H9 (cell line): ENCODE data around the gene NTN3. TPM values are rescaled to one million over a fixed set of nuclear protein-coding genes. Genes with fewer than 3 reads are reported as not detected.

Source experiments
- DNase-seq: peaks from one replicate; pipeline ENCODE4 v3.0.0-alpha.2; 2017
- H2AFZ ChIP-seq: one replicate; pipeline ENCODE4 v1.6.1; 2013; ENCODE audit warnings: mild to moderate bottlenecking, low read length, control low read depth, moderate library complexity
- H2AK5ac ChIP-seq: 2 replicates; pipeline ENCODE4 v1.6.1; 2013; ENCODE audit warnings: low read length, control low read depth, mixed read lengths; ENCODE audit not compliant: insufficient read length
- H2BK120ac ChIP-seq: one replicate; pipeline ENCODE4 v1.6.1; 2013; ENCODE audit warnings: low read depth, mild to moderate bottlenecking, low read length, control low read depth, inconsistent platforms; ENCODE audit not compliant: poor library complexity, severe bottlenecking
- H2BK12ac ChIP-seq: 2 replicates; pipeline ENCODE4 v1.6.1; 2013; ENCODE audit warnings: low read length, control low read depth, mixed read lengths, low read depth; ENCODE audit not compliant: insufficient read length
- H2BK15ac ChIP-seq: 2 replicates; pipeline ENCODE4 v1.6.1; 2013; ENCODE audit warnings: low read depth, low read length, control low read depth
- H2BK20ac ChIP-seq: one replicate; pipeline ENCODE4 v1.6.1; 2013; ENCODE audit warnings: low read depth, mild to moderate bottlenecking, low read length, control low read depth, inconsistent platforms; ENCODE audit not compliant: poor library complexity, severe bottlenecking
- H2BK5ac ChIP-seq: 2 replicates; pipeline ENCODE4 v1.6.1; 2013; ENCODE audit warnings: low read length, control low read depth, mixed read lengths; ENCODE audit not compliant: insufficient read length
- H3K14ac ChIP-seq: 2 replicates; pipeline ENCODE4 v1.6.1; 2013; ENCODE audit warnings: low read length, control low read depth; ENCODE audit not compliant: insufficient read depth
- H3K18ac ChIP-seq: 2 replicates; pipeline ENCODE4 v1.6.1; 2013; ENCODE audit warnings: low read depth, mild to moderate bottlenecking, mixed read lengths, low read length, control low read depth; ENCODE audit not compliant: insufficient read length
- H3K23ac ChIP-seq: 2 replicates; pipeline ENCODE4 v1.6.1; 2013; ENCODE audit warnings: low read length, control low read depth, mixed read lengths, low read depth; ENCODE audit not compliant: insufficient read length
- H3K23me2 ChIP-seq: 2 replicates; pipeline ENCODE4 v1.6.1; 2013; ENCODE audit warnings: low read depth, mild to moderate bottlenecking, mixed read lengths, low read length, control low read depth; ENCODE audit not compliant: insufficient read length, poor library complexity, severe bottlenecking
- H3K27ac ChIP-seq: 2 replicates; pipeline ENCODE4 v1.5.1; 2013; ENCODE audit warnings: low read length, control low read depth, mixed read lengths, low read depth; ENCODE audit not compliant: insufficient read length
- H3K27me3 ChIP-seq: 2 replicates; pipeline ENCODE4 v1.6.1; 2013; ENCODE audit warnings: low read length, control low read depth, inconsistent platforms; ENCODE audit not compliant: insufficient read depth
- H3K4ac ChIP-seq: 2 replicates; pipeline ENCODE4 v1.6.1; 2013; ENCODE audit warnings: low read depth, mild to moderate bottlenecking, control low read depth, inconsistent platforms, low read length, moderate library complexity
- H3K4me1 ChIP-seq: 2 replicates; pipeline ENCODE4 v1.6.1; 2013; ENCODE audit warnings: low read length, control low read depth, inconsistent platforms; ENCODE audit not compliant: insufficient read depth
- H3K4me2 ChIP-seq: 2 replicates; pipeline ENCODE4 v1.6.1; 2013; ENCODE audit warnings: low read length, control low read depth, mixed read lengths; ENCODE audit not compliant: insufficient read length, insufficient read depth
- H3K56ac ChIP-seq: 2 replicates; pipeline ENCODE4 v1.6.1; 2013; ENCODE audit warnings: low read depth, mild to moderate bottlenecking, mixed read lengths, low read length, control low read depth; ENCODE audit not compliant: insufficient read length
- H3K79me1 ChIP-seq: 2 replicates; pipeline ENCODE4 v1.6.1; 2013; ENCODE audit warnings: low read depth, mild to moderate bottlenecking, moderate library complexity, low read length, control low read depth, inconsistent platforms; ENCODE audit not compliant: insufficient read depth, poor library complexity, severe bottlenecking
- H3K79me2 ChIP-seq: 2 replicates; pipeline ENCODE4 v1.6.1; 2013; ENCODE audit warnings: low read length, control low read depth, inconsistent platforms; ENCODE audit not compliant: insufficient read depth
- H3K9ac ChIP-seq: 2 replicates; pipeline ENCODE4 v1.6.1; 2013; ENCODE audit warnings: low read length, control low read depth, mixed read lengths; ENCODE audit not compliant: insufficient read length; ENCODE audit errors: extremely low read depth
- H3K9me3 ChIP-seq: one replicate; pipeline ENCODE4 v1.6.1; 2013; ENCODE audit warnings: low read depth, low read length, inconsistent platforms; ENCODE audit not compliant: control insufficient read depth
- H3T11ph ChIP-seq: one replicate; pipeline ENCODE4 v1.6.1; 2013; ENCODE audit warnings: mild to moderate bottlenecking, low read length, control low read depth, inconsistent platforms
- H4K20me1 ChIP-seq: one replicate; pipeline ENCODE4 v1.6.1; 2013; ENCODE audit not compliant: control insufficient read depth, insufficient read length, insufficient read depth
- H4K5ac ChIP-seq: 2 replicates; pipeline ENCODE4 v1.6.1; 2013; ENCODE audit warnings: low read depth, mild to moderate bottlenecking, mixed read lengths, low read length, control low read depth; ENCODE audit not compliant: insufficient read length
- H4K8ac ChIP-seq: replicated peaks from 2 replicates; pipeline ENCODE4 v1.6.1; 2013; ENCODE audit warnings: low read length, control low read depth, mixed read lengths, low read depth; ENCODE audit not compliant: insufficient read length
- H4K91ac ChIP-seq: 2 replicates; pipeline ENCODE4 v1.6.1; 2013; ENCODE audit warnings: low read depth, mild to moderate bottlenecking, moderate library complexity, mixed read lengths, low read length, control low read depth; ENCODE audit not compliant: insufficient read length
- H3K27ac Mint-ChIP-seq, 3 experiments: 2 replicates in 2 of 3; 3 replicates in 1 of 3; pipeline ENCODE4 v1.8.0; 2020 to 2021; ENCODE audit warnings: mixed read lengths in 3 of 3, mild to moderate bottlenecking in 1 of 3, moderate library complexity in 1 of 3
- H3K27me3 Mint-ChIP-seq: 2 replicates; pipeline ENCODE4 v1.8.0; 2021; ENCODE audit warnings: low read depth, mild to moderate bottlenecking, moderate library complexity, mixed read lengths
- H3K36me3 Mint-ChIP-seq, 3 experiments: 2 replicates in 2 of 3; 3 replicates in 1 of 3; pipeline ENCODE4 v1.8.0; 2020 to 2021; ENCODE audit warnings: low read depth in 3 of 3, mixed read lengths in 3 of 3; ENCODE audit not compliant: insufficient read depth in 1 of 3
- H3K4me1 Mint-ChIP-seq, 2 experiments: 2 replicates each; pipeline ENCODE4 v1.8.0; 2020; ENCODE audit warnings: mixed read lengths in 2 of 2
- H3K4me3 Mint-ChIP-seq, 2 experiments: 2 replicates in 1 of 2; 3 replicates in 1 of 2; pipeline ENCODE4 v1.8.0; 2020 to 2021; ENCODE audit warnings: mild to moderate bottlenecking in 2 of 2, mixed read lengths in 2 of 2, moderate library complexity in 1 of 2
- H3K9me3 Mint-ChIP-seq, 2 experiments: 2 replicates in 1 of 2; 3 replicates in 1 of 2; pipeline ENCODE4 v1.8.0; 2020; ENCODE audit warnings: mild to moderate bottlenecking in 2 of 2, mixed read lengths in 2 of 2, moderate library complexity in 1 of 2
- WGBS: extraction: QIAGEN DNeasy Blood & Tissue Kit; methylation state at CpG from one replicate; pipeline ENCODE4 v1.1.7; 2013; ENCODE audit warnings: missing lambda C conversion rate, low lambda C conversion rate, mixed read lengths; ENCODE audit not compliant: insufficient read length; ENCODE audit errors: extremely low coverage; 5-methylcytosine and 5-hydroxymethylcytosine counted together
- total RNA-seq: library from RNA; stranded (reverse); gene quantifications from 2 replicates; pipeline ENCODE4 v1.2.1, GENCODE V29; 2021
- TF ChIP-seq, protein P1 (sequence below): fragments of 200-600 bp; sonication (generic); conservative IDR thresholded peaks from 3 replicates; pipeline ENCODE4 v1.8.0; 2021; ENCODE audit warnings: antibody characterized with exemption, mild to moderate bottlenecking

NTN3 gene
- total RNA-seq, 1 experiment from 2014 or later, result 1.3 TPM

DNA sequence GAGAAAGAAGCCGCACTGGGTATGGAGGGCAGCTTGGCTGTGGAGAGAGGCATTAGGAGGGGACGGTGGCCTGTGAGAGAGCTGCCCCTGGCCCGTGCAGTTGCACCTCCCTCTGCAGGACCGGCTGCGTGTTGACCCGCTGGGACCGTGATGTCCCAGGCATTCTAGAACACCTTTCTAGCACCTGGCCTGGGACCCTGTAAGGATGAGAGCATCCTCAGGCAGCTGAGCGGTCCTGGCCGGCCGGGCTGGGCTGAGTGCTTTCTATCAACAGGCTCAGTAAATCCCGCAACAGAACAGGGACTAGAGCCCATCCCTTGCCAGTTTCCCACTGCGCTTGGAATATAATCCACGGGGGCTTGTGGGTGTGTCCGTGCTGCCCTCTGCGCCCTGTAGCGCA lies 18.5 kb downstream of the NTN3 start:
- H2BK5ac ChIP-seq, result no peak overlapping the region
- no CpG with 5 or more reads among the region's 16 CpGs for WGBS
- H3K36me3 Mint-ChIP-seq, result no peaks in the 10 kb centered on the region

More for the DNA sequence above, 18.5 kb downstream of the NTN3 start:
- Histone ChIP-seq H3K27ac (no peak overlapping the region), H4K20me1 (no peaks in the 10 kb centered on the region), H3K79me1 (no peaks in the 10 kb centered on the region), H2BK12ac (no peak overlapping the region), H3K56ac (no peak overlapping the region), H4K91ac (no peak overlapping the region), H3K23ac (no peak overlapping the region), H4K5ac (no peak overlapping the region), H2BK15ac (no peak overlapping the region), H2BK120ac (no peak overlapping the region), H2AK5ac (no peak overlapping the region), H3K4ac (no peak overlapping the region), H3K9me3 (no peaks in the 10 kb centered on the region), H3K4me1 (no peaks in the 10 kb centered on the region), H3K27me3 (no peaks in the 10 kb centered on the region), H3K18ac (no peak overlapping the region), H3K9ac (no peak overlapping the region), H2AFZ (no peak overlapping the region), H3K23me2 (no peaks in the 10 kb centered on the region), H3K79me2 (no peaks in the 10 kb centered on the region), H4K8ac (no peak overlapping the region), H3K4me2 (no peak overlapping the region), H3T11ph (no peak overlapping the region), H3K14ac (no peak overlapping the region), H2BK20ac (no peak overlapping the region)
- Mint-ChIP-seq H3K27me3 (no peaks in the 10 kb centered on the region), H3K4me3 (no peak overlapping the region), H3K27ac (no peak overlapping the region), H3K9me3 (no peaks in the 10 kb centered on the region), H3K4me1 (peaks cover 9 to 13% of the 10 kb centered on the region in 2 experiments)
- DNase-seq, result no peak
- TF ChIP-seq, protein P1, sequence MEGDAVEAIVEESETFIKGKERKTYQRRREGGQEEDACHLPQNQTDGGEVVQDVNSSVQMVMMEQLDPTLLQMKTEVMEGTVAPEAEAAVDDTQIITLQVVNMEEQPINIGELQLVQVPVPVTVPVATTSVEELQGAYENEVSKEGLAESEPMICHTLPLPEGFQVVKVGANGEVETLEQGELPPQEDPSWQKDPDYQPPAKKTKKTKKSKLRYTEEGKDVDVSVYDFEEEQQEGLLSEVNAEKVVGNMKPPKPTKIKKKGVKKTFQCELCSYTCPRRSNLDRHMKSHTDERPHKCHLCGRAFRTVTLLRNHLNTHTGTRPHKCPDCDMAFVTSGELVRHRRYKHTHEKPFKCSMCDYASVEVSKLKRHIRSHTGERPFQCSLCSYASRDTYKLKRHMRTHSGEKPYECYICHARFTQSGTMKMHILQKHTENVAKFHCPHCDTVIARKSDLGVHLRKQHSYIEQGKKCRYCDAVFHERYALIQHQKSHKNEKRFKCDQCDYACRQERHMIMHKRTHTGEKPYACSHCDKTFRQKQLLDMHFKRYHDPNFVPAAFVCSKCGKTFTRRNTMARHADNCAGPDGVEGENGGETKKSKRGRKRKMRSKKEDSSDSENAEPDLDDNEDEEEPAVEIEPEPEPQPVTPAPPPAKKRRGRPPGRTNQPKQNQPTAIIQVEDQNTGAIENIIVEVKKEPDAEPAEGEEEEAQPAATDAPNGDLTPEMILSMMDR, result no peak
